HepG2 (cell line): ENCODE data around the gene SLC16A3. TPM values are rescaled to one million over a fixed set of nuclear protein-coding genes. Genes with fewer than 3 reads are reported as not detected.
A peak's percentile ranks its signal among the peaks of the same experiment; 100 is the strongest.

Experiments used
- ETV6 ChIP-seq: sonication (generic); formaldehyde crosslinking; conservative IDR thresholded peaks from 2 replicates; pipeline ENCODE4 v1.4.0; 2020; ENCODE audit warnings: missing genetic modification reagents
- HNRNPH1 ChIP-seq: fragments of 200-400 bp; formaldehyde crosslinking; optimal IDR thresholded peaks from 2 replicates; pipeline ENCODE3; 2017; ENCODE audit warnings: mild to moderate bottlenecking, low read depth, low read length
- KAT7 ChIP-seq: IDR thresholded peaks from 2 replicates; pipeline ENCODE4 v1.6.1; 2018; ENCODE audit warnings: borderline replicate concordance, missing compliant biosample characterization
- MAF1 ChIP-seq: sonication (generic); formaldehyde crosslinking; IDR thresholded peaks from 2 replicates; pipeline ENCODE4 v1.5.0; 2020; ENCODE audit warnings: missing genetic modification reagents, borderline replicate concordance
- MAFF ChIP-seq: IDR thresholded peaks from 2 replicates; pipeline ENCODE4 v1.6.1; 2011; ENCODE audit warnings: low read depth, low read length, improper control_type of control experiment
- MIXL1 ChIP-seq: IDR thresholded peaks from 2 replicates; pipeline ENCODE4 v1.6.1; 2016
- MTF2 ChIP-seq: sonication (generic); formaldehyde crosslinking; IDR thresholded peaks from 2 replicates; pipeline ENCODE4 v1.5.0; 2020; ENCODE audit warnings: missing genetic modification reagents, borderline replicate concordance
- SALL1 ChIP-seq: sonication (generic); formaldehyde crosslinking; IDR thresholded peaks from 2 replicates; pipeline ENCODE4 v1.8.0; 2022; ENCODE audit warnings: mild to moderate bottlenecking, missing genetic modification reagents
- SUZ12 ChIP-seq: fragments of 150-350 bp; IDR thresholded peaks from 2 replicates; pipeline ENCODE4 v1.6.1; 2014; ENCODE audit warnings: low read depth, low read length
- TARDBP ChIP-seq: sonication (generic); formaldehyde crosslinking; IDR thresholded peaks from 2 replicates; pipeline ENCODE4 v1.8.0; 2022; ENCODE audit warnings: mild to moderate bottlenecking, missing genetic modification reagents
- ZIK1 ChIP-seq: sonication (generic); formaldehyde crosslinking; IDR thresholded peaks from 2 replicates; pipeline ENCODE4 v1.5.0; 2020; ENCODE audit warnings: mild to moderate bottlenecking, low read depth, missing genetic modification reagents, borderline replicate concordance
- ZNF207 ChIP-seq: fragments of 450-650 bp; IDR thresholded peaks from 2 replicates; pipeline ENCODE4 v1.6.1; 2016; ENCODE audit warnings: antibody characterized with exemption, borderline replicate concordance
- ZNF709 ChIP-seq: sonication (generic); formaldehyde crosslinking; IDR thresholded peaks from 2 replicates; pipeline ENCODE4 v1.5.0; 2020; ENCODE audit warnings: mild to moderate bottlenecking, missing genetic modification reagents
- polyA plus RNA-seq, 8 experiments: library from polyadenylated mRNA; depleted of rRNA in 3 of 8; stranded (reverse) in 7 of 8; unstranded in 1 of 8; fragments of >200 nt; fragmentation: Illumina TruSeq in 4 of 8; extraction: Trizol in 4 of 8; gene quantifications; 2 replicates each; pipeline versions ENCODE4 v1.2.1 to v1.2.3, GENCODE V29; 2011 to 2016; ENCODE audit warnings: low read depth in 4 of 8, missing spikeins in 1 of 8, mixed read lengths in 1 of 8; ENCODE audit not compliant: insufficient read depth in 1 of 8
- total RNA-seq, 5 experiments: library from RNA; depleted of rRNA; stranded (reverse); fragments of >200 nt; fragmentation: Illumina TruSeq; extraction: Trizol; gene quantifications; 2 replicates each; pipeline ENCODE4 v1.2.3, GENCODE V29; 2016; ENCODE audit warnings: low read depth in 1 of 5
- TF ChIP-seq, protein P1 (sequence below): sonication (generic); formaldehyde crosslinking; conservative IDR thresholded peaks from 2 replicates; pipeline ENCODE4 v1.8.0; 2022; ENCODE audit warnings: mild to moderate bottlenecking, moderate library complexity, missing genetic modification reagents
- TF ChIP-seq, protein P2 (sequence below): sonication (generic); formaldehyde crosslinking; IDR thresholded peaks from 2 replicates; pipeline ENCODE4 v1.5.0; 2020; ENCODE audit warnings: mild to moderate bottlenecking, missing genetic modification reagents
- TF ChIP-seq, protein P3 (sequence below): IDR thresholded peaks from 2 replicates; pipeline ENCODE4 v1.6.1; 2016; ENCODE audit warnings: low read depth, missing genetic modification reagents, missing compliant biosample characterization

Gene SLC16A3
- total and polyA plus RNA-seq, 2 of the 13 experiments (the other 11 are each of a cell fraction or from before 2014, with no cell fraction given): 242 to 349 TPM

DNA sequence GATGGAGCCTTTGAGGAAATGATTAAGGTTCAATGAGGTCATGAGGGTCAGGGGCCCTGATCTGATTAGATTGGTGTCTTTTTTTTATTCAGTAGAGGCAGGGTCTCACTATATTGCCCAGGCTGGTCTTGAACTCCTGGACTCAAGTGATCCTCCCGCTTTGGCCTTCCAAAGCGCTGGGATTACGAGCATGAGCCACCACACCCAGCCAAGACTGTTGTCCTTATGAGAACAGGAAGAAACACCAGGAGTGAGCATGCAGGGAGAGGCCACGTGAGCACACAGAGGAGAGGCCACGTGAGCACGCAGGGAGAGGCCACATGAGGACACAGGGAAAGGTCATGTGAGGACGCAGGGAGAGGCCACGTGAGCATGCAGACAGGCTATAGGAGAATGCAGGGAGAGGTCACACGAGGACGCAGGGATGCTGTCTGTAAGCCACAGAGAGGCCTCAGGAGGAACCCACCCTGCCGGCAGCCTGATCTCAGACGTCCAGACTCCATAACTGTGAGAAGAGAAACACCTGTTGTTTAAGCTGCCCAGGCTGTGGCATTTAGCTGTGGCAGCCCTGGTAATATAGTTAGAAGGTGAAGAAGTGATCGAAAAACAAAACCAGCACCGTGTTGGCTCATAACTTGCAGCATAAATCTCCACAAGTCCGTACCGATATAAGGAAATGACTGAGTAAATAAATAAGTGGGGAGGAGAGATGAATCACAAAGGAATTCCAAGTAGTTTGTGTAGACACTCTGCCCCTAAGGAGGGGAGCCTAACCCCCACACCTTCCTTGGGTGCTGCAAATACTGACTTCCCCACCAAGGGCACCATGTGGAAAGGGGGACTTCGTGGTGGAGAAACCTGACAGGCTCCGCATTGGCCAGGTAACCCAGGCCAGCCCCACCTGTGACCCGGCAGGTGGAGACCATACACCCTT lies 59.3 kb downstream of the SLC16A3 start (continued):
- TF ChIP-seq HNRNPH1 (no peak), MIXL1 (CRISPR knock-in tag) (peak; percentile 83), MAF1 (CRISPR knock-in tag) (no peak), KAT7 (CRISPR knock-in tag) (no peak), ZNF207 (no peak), ETV6 (no peak; the same call in 1 of the 2 replicates), ZIK1 (CRISPR knock-in tag) (peak; percentile 85; the same call in 1 of the 2 replicates), ZNF709 (CRISPR knock-in tag) (peak; percentile 68; the same call in 1 of the 2 replicates), SALL1 (CRISPR knock-in tag) (peak; percentile 100), TARDBP (peak; percentile 97), MTF2 (CRISPR knock-in tag) (no peak), MAFF (no peak), SUZ12 (no peak)
- TF ChIP-seq, protein P1, sequence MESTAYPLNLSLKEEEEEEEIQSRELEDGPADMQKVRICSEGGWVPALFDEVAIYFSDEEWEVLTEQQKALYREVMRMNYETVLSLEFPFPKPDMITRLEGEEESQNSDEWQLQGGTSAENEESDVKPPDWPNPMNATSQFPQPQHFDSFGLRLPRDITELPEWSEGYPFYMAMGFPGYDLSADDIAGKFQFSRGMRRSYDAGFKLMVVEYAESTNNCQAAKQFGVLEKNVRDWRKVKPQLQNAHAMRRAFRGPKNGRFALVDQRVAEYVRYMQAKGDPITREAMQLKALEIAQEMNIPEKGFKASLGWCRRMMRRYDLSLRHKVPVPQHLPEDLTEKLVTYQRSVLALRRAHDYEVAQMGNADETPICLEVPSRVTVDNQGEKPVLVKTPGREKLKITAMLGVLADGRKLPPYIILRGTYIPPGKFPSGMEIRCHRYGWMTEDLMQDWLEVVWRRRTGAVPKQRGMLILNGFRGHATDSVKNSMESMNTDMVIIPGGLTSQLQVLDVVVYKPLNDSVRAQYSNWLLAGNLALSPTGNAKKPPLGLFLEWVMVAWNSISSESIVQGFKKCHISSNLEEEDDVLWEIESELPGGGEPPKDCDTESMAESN: peak; percentile 91
- TF ChIP-seq, protein P2, sequence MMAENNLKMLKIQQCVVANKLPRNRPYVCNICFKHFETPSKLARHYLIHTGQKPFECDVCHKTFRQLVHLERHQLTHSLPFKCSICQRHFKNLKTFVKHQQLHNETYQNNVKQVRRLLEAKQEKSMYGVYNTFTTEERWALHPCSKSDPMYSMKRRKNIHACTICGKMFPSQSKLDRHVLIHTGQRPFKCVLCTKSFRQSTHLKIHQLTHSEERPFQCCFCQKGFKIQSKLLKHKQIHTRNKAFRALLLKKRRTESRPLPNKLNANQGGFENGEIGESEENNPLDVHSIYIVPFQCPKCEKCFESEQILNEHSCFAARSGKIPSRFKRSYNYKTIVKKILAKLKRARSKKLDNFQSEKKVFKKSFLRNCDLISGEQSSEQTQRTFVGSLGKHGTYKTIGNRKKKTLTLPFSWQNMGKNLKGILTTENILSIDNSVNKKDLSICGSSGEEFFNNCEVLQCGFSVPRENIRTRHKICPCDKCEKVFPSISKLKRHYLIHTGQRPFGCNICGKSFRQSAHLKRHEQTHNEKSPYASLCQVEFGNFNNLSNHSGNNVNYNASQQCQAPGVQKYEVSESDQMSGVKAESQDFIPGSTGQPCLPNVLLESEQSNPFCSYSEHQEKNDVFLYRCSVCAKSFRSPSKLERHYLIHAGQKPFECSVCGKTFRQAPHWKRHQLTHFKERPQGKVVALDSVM (CRISPR knock-in tag): peak; percentile 91
- TF ChIP-seq, protein P3, sequence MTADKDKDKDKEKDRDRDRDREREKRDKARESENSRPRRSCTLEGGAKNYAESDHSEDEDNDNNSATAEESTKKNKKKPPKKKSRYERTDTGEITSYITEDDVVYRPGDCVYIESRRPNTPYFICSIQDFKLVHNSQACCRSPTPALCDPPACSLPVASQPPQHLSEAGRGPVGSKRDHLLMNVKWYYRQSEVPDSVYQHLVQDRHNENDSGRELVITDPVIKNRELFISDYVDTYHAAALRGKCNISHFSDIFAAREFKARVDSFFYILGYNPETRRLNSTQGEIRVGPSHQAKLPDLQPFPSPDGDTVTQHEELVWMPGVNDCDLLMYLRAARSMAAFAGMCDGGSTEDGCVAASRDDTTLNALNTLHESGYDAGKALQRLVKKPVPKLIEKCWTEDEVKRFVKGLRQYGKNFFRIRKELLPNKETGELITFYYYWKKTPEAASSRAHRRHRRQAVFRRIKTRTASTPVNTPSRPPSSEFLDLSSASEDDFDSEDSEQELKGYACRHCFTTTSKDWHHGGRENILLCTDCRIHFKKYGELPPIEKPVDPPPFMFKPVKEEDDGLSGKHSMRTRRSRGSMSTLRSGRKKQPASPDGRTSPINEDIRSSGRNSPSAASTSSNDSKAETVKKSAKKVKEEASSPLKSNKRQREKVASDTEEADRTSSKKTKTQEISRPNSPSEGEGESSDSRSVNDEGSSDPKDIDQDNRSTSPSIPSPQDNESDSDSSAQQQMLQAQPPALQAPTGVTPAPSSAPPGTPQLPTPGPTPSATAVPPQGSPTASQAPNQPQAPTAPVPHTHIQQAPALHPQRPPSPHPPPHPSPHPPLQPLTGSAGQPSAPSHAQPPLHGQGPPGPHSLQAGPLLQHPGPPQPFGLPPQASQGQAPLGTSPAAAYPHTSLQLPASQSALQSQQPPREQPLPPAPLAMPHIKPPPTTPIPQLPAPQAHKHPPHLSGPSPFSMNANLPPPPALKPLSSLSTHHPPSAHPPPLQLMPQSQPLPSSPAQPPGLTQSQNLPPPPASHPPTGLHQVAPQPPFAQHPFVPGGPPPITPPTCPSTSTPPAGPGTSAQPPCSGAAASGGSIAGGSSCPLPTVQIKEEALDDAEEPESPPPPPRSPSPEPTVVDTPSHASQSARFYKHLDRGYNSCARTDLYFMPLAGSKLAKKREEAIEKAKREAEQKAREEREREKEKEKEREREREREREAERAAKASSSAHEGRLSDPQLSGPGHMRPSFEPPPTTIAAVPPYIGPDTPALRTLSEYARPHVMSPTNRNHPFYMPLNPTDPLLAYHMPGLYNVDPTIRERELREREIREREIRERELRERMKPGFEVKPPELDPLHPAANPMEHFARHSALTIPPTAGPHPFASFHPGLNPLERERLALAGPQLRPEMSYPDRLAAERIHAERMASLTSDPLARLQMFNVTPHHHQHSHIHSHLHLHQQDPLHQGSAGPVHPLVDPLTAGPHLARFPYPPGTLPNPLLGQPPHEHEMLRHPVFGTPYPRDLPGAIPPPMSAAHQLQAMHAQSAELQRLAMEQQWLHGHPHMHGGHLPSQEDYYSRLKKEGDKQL: peak; percentile 80; the same call in 1 of the 2 replicates
